Measurements from ENCODE around the gene SUMO3. TPM values are rescaled to one million over a fixed set of nuclear protein-coding genes. Genes with fewer than 3 reads are reported as not detected.

The SUMO3 gene
- total RNA-seq, 1 donor from 2014 or later = 131 TPM

DNA sequence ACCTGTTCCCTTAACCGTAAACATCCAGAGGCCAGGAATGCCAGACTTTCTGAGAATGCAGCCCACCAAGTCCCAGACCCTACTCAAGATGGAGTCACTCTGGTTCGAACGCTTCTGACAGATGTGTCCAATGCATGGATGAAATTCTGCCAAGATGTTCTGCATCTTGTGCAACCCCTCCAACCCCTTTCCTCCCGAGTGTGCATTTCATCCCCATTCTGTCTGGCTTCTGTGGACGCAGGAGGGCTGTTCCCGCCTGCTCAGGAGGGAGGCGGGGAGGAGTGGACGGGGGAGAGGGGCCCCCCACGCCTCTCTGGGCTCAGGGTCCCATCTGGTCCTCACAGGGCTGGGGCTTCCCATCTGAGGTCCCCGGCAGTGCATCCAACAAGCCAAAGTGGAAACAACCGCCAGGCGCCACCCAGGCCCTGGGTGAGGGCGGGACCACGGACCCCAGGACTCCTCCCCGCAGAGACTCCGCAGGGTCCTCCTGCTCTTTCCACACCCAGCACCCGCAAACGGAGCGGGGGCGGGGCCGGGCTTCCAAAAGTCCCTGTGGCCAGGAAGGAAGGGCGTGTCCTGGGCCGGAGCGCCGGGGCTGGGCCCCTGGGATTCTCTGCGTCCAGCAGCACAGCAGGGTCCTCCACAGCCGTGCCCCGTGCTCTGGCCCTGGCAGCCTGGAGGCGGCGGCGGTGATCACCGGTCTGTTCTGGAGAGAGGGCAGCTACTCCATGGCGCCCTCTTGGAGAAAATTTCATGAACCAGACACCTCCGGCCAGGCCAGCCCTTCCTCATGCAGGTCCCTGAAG is 27.8 kb upstream of the SUMO3 start:
- Histone ChIP-seq H3K27me3 (ENCODE audit: control insufficient read depth, insufficient read depth, low read length) (no peaks in the 10 kb centered on the region), H3K4me3 (ENCODE audit: low read depth, low read length) (peak overlapping the region; percentile 28), H3K36me3 (ENCODE audit: control insufficient read depth, insufficient read depth, low read length) (peaks cover 9% of the 10 kb centered on the region)
- DNase-seq (ENCODE audit: low read depth) (peak; percentile 19), FAIRE-seq (no peak)
- TF ChIP-seq, protein P1, sequence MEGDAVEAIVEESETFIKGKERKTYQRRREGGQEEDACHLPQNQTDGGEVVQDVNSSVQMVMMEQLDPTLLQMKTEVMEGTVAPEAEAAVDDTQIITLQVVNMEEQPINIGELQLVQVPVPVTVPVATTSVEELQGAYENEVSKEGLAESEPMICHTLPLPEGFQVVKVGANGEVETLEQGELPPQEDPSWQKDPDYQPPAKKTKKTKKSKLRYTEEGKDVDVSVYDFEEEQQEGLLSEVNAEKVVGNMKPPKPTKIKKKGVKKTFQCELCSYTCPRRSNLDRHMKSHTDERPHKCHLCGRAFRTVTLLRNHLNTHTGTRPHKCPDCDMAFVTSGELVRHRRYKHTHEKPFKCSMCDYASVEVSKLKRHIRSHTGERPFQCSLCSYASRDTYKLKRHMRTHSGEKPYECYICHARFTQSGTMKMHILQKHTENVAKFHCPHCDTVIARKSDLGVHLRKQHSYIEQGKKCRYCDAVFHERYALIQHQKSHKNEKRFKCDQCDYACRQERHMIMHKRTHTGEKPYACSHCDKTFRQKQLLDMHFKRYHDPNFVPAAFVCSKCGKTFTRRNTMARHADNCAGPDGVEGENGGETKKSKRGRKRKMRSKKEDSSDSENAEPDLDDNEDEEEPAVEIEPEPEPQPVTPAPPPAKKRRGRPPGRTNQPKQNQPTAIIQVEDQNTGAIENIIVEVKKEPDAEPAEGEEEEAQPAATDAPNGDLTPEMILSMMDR (IDR thresholded peaks at IDR 0.05; ENCODE audit: insufficient read depth, low read length, severe bottlenecking) = peak; percentile 57

DNA sequence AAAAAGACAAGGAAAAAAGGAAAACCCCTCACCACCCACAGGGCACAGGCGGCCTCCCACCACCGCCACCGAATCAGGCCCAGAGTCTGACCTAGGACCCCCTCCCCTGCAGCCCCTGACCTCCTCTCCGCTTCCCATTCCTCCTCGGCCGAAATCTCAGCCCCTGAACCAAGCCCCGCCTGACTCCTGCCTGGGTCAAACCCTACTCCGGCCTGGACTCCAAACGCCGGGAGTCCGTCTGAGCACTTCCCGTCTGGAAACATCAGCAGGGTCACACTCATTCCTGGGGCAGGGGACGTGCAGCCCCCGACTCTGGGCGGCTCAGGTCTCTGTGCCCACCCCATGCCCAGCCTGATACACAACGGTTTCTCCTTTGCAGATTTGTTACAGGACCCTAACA is 26.4 kb upstream of the SUMO3 start:
- DNase-seq (ENCODE audit: low read depth) (no peak), FAIRE-seq (no peak)
- no peaks in the 10 kb centered on the region for H3K27me3 ChIP-seq (ENCODE audit: control insufficient read depth, insufficient read depth, low read length)
- TF ChIP-seq, protein P1 (IDR thresholded peaks at IDR 0.05; ENCODE audit: insufficient read depth, low read length, severe bottlenecking) = no peak
- peaks cover 3% of the 10 kb centered on the region for H3K36me3 ChIP-seq (ENCODE audit: control insufficient read depth, insufficient read depth, low read length)
- no peak overlapping the region for H3K4me3 ChIP-seq (ENCODE audit: low read depth, low read length)

DNA sequence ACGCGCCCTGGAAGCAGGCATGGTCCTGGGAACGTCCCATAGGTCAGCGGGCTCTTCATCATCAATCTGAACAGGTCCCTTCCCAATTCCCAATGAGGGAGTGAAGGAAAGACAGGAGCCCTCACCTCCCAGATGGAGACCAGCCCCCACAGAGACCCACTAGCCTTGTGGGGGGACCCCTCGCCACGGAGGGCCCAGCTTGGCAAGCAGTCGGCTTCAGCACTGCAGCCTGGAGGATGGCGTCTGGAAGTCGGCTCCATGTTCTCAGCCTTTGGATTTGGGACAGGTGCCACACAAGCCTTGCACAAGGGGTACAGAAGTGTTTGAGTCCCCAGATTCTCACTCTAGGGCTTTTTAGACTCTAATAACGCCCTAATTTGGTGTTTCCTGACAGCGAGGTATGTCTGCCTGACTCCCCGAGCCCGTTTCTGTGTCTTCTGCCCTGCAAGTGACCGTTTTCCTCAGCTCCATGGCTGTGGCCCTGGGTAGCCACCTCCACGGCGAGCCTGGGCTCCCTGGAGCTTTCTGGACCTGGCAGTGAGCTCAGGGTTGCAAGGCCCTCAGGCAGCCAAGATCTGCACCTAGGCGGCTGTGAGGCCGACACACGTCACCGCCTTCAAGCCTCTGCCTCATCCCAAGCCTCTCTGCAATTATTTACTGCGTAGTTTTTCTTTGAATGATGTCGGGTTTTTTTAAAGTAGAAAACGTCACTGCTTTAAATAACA is 25.0 kb upstream of the SUMO3 start:
- DNase-seq (ENCODE audit: low read depth) (no peak), FAIRE-seq (no peak)

DNA sequence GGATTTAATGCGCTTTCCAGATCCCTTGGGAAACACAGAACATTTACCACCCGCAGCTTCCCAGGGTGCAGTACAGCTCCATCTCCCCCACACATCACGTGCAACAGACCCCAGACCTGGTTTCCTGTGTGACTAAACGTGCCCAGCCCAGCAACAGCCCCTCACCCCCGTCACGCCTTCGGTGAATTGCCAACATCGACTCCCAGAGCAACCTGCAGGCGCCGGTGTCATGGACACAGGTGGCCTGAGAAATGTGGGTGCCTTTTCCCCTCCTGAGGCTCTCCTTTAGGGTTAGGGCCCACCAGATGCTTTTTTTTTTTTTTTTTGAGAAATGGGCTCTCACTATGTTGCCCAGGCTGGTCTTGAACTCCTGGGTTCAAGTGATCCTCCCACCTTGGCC is 24.2 kb upstream of the SUMO3 start:
- no peak for FAIRE-seq
- no peak for DNase-seq (ENCODE audit: low read depth)
- no peaks in the 10 kb centered on the region for H3K27me3 ChIP-seq (ENCODE audit: control insufficient read depth, insufficient read depth, low read length)
- TF ChIP-seq, protein P1 (IDR thresholded peaks at IDR 0.05; ENCODE audit: insufficient read depth, low read length, severe bottlenecking) = no peak
- H3K36me3 ChIP-seq (ENCODE audit: control insufficient read depth, insufficient read depth, low read length) = no peaks in the 10 kb centered on the region
- H3K4me3 ChIP-seq (ENCODE audit: low read depth, low read length) = no peak overlapping the region

More for the DNA sequence above, 25.0 kb upstream of the SUMO3 start:
- Histone ChIP-seq H3K4me3 (ENCODE audit: low read depth, low read length) (no peak overlapping the region), H3K27me3 (ENCODE audit: control insufficient read depth, insufficient read depth, low read length) (no peaks in the 10 kb centered on the region), H3K36me3 (ENCODE audit: control insufficient read depth, insufficient read depth, low read length) (no peaks in the 10 kb centered on the region)
- TF ChIP-seq, protein P1 (IDR thresholded peaks at IDR 0.05; ENCODE audit: insufficient read depth, low read length, severe bottlenecking) = no peak

DNA sequence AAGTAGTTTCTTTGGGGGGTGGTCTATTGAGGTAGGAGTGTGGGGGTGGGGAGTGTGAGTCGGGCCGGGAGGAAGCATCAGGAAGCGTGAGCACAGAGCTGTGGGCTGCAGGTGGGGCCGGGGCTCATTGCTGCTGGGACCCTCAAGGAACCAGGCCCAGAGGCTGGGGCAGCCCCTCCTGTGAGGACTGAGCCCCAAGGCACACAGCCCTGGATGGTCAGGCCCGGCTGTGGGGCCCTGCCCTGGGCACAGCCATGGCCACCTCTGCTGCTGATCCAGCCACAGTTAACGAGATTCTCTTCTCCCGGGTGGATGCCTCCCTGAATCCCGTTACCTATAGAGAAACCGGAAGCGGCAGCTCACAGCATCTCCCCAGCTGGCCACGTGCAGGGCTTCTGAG is 22.9 kb upstream of the SUMO3 start:
- Histone ChIP-seq H3K36me3 (ENCODE audit: control insufficient read depth, insufficient read depth, low read length) (no peaks in the 10 kb centered on the region), H3K27me3 (ENCODE audit: control insufficient read depth, insufficient read depth, low read length) (no peaks in the 10 kb centered on the region), H3K4me3 (ENCODE audit: low read depth, low read length) (no peak overlapping the region)
- TF ChIP-seq, protein P1 (IDR thresholded peaks at IDR 0.05; ENCODE audit: insufficient read depth, low read length, severe bottlenecking) = no peak
- DNase-seq (ENCODE audit: low read depth) (no peak), FAIRE-seq (no peak)
